HG03378 (cell line): ENCODE measurements around the gene MRPL27.

ENCODE experiments used
- ATAC-seq: cut with Tn5 transposase; IDR thresholded peaks from one replicate; pipeline ENCODE4 v1.9.1; 2021; ENCODE audit warnings: mild to moderate bottlenecking, moderate library complexity; ENCODE audit not compliant: unreplicated experiment

The MRPL27 gene

GRCh38 chr17:50319306-50320004 is 53.5 kb downstream of the MRPL27 start:
- no peak for ATAC-seq

DNA sequence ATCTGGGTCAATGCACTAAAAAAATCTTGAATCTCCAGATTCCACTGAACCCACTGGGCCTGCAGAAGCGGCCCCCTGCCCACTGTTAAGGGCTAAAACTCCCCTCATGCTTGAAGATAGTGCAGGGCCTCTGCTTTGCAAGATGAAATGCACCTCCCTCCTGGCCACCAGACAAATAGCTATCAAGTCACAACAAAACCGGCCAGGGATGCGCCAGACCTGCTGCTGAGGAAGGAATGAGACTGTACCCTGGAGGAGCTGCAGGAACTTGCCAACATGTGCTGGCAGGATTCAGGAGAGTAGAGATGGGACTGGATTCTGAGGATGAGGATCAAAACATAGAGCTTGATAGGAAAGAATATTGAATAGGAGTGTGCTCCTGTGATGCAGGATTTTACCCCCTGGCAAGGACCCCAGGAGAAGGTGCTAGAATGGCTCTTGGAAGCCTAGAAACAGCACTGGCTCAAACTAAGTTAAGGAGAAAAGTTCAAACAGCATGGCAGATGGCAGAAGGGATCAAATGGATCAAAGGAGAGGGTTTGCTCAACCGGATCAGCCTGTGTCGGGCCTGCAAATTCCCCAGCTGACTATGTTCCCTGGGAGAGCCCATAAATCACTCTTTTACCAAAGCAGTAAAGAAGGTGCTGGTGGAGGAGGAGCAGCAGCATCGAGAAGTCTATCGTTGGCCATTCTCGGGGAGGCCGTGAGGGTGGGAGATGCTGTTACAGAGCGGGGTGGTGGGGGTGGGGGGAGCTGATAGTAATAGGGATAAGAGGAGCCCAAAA is 54.3 kb downstream of the MRPL27 start:
- ATAC-seq: no peak
